K562 (cell line): ENCODE data around the gene USP12. TPM values are rescaled to one million over a fixed set of nuclear protein-coding genes. Genes with fewer than 3 reads are reported as not detected.
A peak's percentile ranks its signal among the peaks of the same experiment; 100 is the strongest.

ENCODE experiments used
- ARHGAP35 ChIP-seq: fragments of 450-650 bp; IDR thresholded peaks from 2 replicates; pipeline ENCODE4 v1.6.1; 2018; ENCODE audit not compliant: partially characterized antibody
- DMBX1 ChIP-seq: fragments of 250-450 bp; sonication (Bioruptor Pico); IDR thresholded peaks from 2 replicates; pipeline ENCODE4 v1.8.0; 2022; ENCODE audit warnings: inconsistent platforms, mild to moderate bottlenecking, moderate library complexity, borderline replicate concordance
- GTF2F1 ChIP-seq: IDR thresholded peaks from 2 replicates; pipeline ENCODE4 v1.6.1; 2011; ENCODE audit warnings: low read depth, low read length, improper control_type of control experiment
- HNRNPUL1 ChIP-seq: fragments of 200-400 bp; formaldehyde crosslinking; IDR thresholded peaks from 2 replicates; pipeline ENCODE4 v1.6.1; 2017; ENCODE audit warnings: low read length
- JUNB ChIP-seq: fragments of 450-650 bp; formaldehyde crosslinking; conservative IDR thresholded peaks from 2 replicates; pipeline ENCODE4 v1.4.0; 2020; ENCODE audit warnings: mild to moderate bottlenecking
- MTA3 ChIP-seq: fragments of 450-650 bp; formaldehyde crosslinking; IDR thresholded peaks from 2 replicates; pipeline ENCODE4 v1.6.1; 2017; ENCODE audit warnings: mild to moderate bottlenecking, borderline replicate concordance
- NCOR1 ChIP-seq: fragments of 450-650 bp; IDR thresholded peaks from 2 replicates; pipeline ENCODE4 v1.6.1; 2016; ENCODE audit warnings: mild to moderate bottlenecking, moderate library complexity
- NFRKB ChIP-seq: fragments of 450-650 bp; IDR thresholded peaks from 2 replicates; pipeline ENCODE4 v1.6.1; 2016; ENCODE audit warnings: low read depth
- PHTF2 ChIP-seq: fragments of 250-450 bp; sonication (Bioruptor Pico); IDR thresholded peaks from 2 replicates; pipeline ENCODE4 v1.5.0; 2021; ENCODE audit warnings: mild to moderate bottlenecking
- POLR3G ChIP-seq: IDR thresholded peaks from 2 replicates; pipeline ENCODE4 v1.6.1; 2011; ENCODE audit not compliant: insufficient read length, insufficient replicate concordance; ENCODE audit errors: extremely low read depth
- STAG1 ChIP-seq: sonication (generic); formaldehyde crosslinking; IDR thresholded peaks from 2 replicates; pipeline ENCODE4 v1.5.0; 2020; ENCODE audit warnings: missing genetic modification reagents, borderline replicate concordance
- TCF3 ChIP-seq: sonication (generic); formaldehyde crosslinking; IDR thresholded peaks from 2 replicates; pipeline ENCODE4 v1.4.0; 2020; ENCODE audit warnings: mild to moderate bottlenecking, missing genetic modification reagents
- ZBTB7A ChIP-seq: IDR thresholded peaks from 2 replicates; pipeline ENCODE4 v1.6.1; 2011; ENCODE audit warnings: low read depth, mild to moderate bottlenecking, low read length, moderate library complexity, borderline replicate concordance; ENCODE audit not compliant: control insufficient read depth
- ZNF507 ChIP-seq: conservative IDR thresholded peaks from 2 replicates; pipeline ENCODE4 v1.6.1; 2017; ENCODE audit warnings: missing genetic modification characterization, missing compliant biosample characterization
- polyA plus RNA-seq, 8 experiments: library from polyadenylated mRNA; depleted of rRNA in 4 of 8; stranded (reverse) in 5 of 8; unstranded in 3 of 8; fragments of >200 nt; fragmentation: Nextera tagmentation in 2 of 8; fragmentation: Illumina TruSeq in 1 of 8; extraction: Ambion mirVana in 2 of 8; extraction: Trizol in 1 of 8; gene quantifications; 2 replicates each; pipeline versions ENCODE4 v1.2.1 to v1.2.3, GENCODE V29; 2011 to 2014; ENCODE audit warnings: inconsistent platforms in 1 of 8, missing spikeins in 1 of 8
- total RNA-seq, 7 experiments: library from RNA; depleted of rRNA in 6 of 7; stranded (reverse); fragments of >200 nt in 6 of 7; fragmentation: Illumina TruSeq in 2 of 7; extraction: Trizol in 2 of 7; gene quantifications; 2 replicates each; pipeline versions ENCODE4 v1.2.1 to v1.2.3, GENCODE V29; 2011 to 2021; ENCODE audit warnings: low replicate concordance in 1 of 7
- TF ChIP-seq, protein P1 (sequence below): sonication (generic); formaldehyde crosslinking; IDR thresholded peaks from 2 replicates; pipeline ENCODE4 v1.8.0; 2023; ENCODE audit warnings: mild to moderate bottlenecking, missing genetic modification reagents
- TF ChIP-seq, protein P2 (sequence below), 2 experiments: fragments of 450-650 bp; formaldehyde crosslinking in 1 of 2; IDR thresholded peaks; 2 replicates each; pipeline versions ENCODE4 v1.4.0 to v1.6.1; 2014 to 2020; ENCODE audit warnings: mild to moderate bottlenecking in 2 of 2, borderline replicate concordance in 1 of 2, low read depth in 1 of 2
- TF ChIP-seq, protein P3 (sequence below): sonication (generic); formaldehyde crosslinking; IDR thresholded peaks from 2 replicates; pipeline ENCODE4 v1.8.0; 2022; ENCODE audit warnings: missing genetic modification reagents, mild to moderate bottlenecking, moderate library complexity, borderline replicate concordance

USP12 gene
- total and polyA plus RNA-seq, 9 of the 15 experiments (the other 6 are each of a cell fraction or from before 2014, with no cell fraction given): 1.8 to 20.5 (median 13.3) TPM

DNA sequence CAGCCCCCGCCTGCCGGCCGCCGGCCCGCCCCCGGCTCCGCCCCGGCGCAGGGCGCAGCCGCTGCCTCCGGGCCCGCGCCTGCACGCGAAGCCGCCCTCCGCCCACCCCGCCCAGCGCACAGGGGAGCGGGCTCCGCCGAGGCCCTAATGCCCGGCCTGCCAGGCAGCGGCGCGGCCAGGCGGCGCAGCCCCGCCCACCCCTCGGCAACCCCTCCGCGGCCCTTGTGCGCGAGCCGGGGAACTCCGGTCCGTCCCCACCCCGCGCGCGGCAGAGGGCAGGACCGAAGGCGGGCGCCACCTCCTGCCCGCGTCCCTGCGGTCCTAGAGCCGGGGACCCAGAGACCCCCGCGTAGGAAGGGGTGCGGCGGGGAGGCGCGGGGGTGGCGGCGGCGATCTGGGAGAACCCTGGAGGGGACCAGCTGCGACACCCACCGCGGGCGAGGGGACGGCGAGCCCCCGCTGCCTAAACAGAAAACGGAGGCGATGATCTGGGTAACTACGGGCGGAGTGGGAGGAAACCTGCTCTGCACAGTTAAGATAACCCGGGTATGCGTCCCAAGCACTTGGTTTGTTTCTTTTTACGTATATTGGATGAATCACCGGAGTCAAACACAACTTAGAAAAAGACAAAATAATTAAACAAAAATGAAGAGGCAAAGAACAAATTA, 350 bp upstream of the USP12 start (continued):
- TF ChIP-seq, protein P1, sequence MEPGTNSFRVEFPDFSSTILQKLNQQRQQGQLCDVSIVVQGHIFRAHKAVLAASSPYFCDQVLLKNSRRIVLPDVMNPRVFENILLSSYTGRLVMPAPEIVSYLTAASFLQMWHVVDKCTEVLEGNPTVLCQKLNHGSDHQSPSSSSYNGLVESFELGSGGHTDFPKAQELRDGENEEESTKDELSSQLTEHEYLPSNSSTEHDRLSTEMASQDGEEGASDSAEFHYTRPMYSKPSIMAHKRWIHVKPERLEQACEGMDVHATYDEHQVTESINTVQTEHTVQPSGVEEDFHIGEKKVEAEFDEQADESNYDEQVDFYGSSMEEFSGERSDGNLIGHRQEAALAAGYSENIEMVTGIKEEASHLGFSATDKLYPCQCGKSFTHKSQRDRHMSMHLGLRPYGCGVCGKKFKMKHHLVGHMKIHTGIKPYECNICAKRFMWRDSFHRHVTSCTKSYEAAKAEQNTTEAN (CRISPR knock-in tag): no peak
- no peak for TF ChIP-seq PHTF2 (CRISPR knock-in tag)
- peak; percentile 99 for TF ChIP-seq ZBTB7A
- TF ChIP-seq, protein P2, sequence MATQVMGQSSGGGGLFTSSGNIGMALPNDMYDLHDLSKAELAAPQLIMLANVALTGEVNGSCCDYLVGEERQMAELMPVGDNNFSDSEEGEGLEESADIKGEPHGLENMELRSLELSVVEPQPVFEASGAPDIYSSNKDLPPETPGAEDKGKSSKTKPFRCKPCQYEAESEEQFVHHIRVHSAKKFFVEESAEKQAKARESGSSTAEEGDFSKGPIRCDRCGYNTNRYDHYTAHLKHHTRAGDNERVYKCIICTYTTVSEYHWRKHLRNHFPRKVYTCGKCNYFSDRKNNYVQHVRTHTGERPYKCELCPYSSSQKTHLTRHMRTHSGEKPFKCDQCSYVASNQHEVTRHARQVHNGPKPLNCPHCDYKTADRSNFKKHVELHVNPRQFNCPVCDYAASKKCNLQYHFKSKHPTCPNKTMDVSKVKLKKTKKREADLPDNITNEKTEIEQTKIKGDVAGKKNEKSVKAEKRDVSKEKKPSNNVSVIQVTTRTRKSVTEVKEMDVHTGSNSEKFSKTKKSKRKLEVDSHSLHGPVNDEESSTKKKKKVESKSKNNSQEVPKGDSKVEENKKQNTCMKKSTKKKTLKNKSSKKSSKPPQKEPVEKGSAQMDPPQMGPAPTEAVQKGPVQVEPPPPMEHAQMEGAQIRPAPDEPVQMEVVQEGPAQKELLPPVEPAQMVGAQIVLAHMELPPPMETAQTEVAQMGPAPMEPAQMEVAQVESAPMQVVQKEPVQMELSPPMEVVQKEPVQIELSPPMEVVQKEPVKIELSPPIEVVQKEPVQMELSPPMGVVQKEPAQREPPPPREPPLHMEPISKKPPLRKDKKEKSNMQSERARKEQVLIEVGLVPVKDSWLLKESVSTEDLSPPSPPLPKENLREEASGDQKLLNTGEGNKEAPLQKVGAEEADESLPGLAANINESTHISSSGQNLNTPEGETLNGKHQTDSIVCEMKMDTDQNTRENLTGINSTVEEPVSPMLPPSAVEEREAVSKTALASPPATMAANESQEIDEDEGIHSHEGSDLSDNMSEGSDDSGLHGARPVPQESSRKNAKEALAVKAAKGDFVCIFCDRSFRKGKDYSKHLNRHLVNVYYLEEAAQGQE (IDR thresholded peaks at IDR 0.05; ENCODE audit: borderline replicate concordance): no peak
- TF ChIP-seq, protein P2 (CRISPR knock-in tag; IDR thresholded peaks at IDR 0.05; ENCODE audit: low read depth): no peak
- TF ChIP-seq, protein P3, sequence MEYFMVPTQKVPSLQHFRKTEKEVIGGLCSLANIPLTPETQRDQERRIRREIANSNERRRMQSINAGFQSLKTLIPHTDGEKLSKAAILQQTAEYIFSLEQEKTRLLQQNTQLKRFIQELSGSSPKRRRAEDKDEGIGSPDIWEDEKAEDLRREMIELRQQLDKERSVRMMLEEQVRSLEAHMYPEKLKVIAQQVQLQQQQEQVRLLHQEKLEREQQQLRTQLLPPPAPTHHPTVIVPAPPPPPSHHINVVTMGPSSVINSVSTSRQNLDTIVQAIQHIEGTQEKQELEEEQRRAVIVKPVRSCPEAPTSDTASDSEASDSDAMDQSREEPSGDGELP (CRISPR knock-in tag): peak; percentile 69; the same call in 1 of the 2 replicates
- no peak for TF ChIP-seq POLR3G
- no peak for TF ChIP-seq GTF2F1
- 0 out of 2 replicates have a peak, but pooled peaks have one; percentile 26 for TF ChIP-seq MTA3
- peak; percentile 75 for TF ChIP-seq TCF3 (CRISPR knock-in tag)
- TF ChIP-seq ARHGAP35: no peak
- TF ChIP-seq NFRKB: no peak
- no peak for TF ChIP-seq STAG1 (CRISPR knock-in tag)
- TF ChIP-seq ZNF507: no peak
- no peak for TF ChIP-seq DMBX1 (CRISPR knock-in tag)
- TF ChIP-seq HNRNPUL1: no peak
- TF ChIP-seq NCOR1: peak; percentile 75
- no peak for TF ChIP-seq JUNB (CRISPR knock-in tag)
